ENCODE measurements around the gene MFAP1. TPM values are rescaled to one million over a fixed set of nuclear protein-coding genes. Genes with fewer than 3 reads are reported as not detected.
"Not testable (repeated sequence)": the region's sequence is repeated elsewhere in the genome, so short reads cannot be mapped to it uniquely, and the experiment has no call there.

The MFAP1 gene
- total RNA-seq, 2 donors from 2014 or later = 6.8 to 20.8 TPM

DNA sequence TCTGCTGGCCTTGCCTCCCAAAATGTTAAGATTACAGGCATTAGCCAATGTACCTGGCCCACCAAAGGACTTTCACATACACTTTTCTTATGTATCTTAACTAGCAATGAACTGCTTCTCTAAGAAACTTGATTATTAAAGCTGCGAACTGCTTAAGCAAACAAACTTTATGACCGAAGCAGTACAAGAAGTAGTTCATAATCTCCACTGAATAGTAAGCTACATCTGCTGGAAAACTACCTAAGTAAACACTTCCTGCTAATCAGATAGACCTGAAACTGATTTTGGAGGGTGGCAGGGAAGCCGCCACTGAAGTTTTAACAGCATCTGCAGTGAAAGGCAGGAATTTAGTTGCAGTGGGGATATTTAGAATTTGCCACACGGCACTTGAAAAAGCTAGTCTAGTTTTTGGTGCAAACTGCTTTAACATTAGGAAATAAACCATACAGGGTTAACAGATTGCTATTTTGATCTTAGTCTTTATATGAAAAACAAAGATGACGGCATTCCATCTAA lies 16.0 kb downstream of the MFAP1 start:
- TF ChIP-seq, protein P1, sequence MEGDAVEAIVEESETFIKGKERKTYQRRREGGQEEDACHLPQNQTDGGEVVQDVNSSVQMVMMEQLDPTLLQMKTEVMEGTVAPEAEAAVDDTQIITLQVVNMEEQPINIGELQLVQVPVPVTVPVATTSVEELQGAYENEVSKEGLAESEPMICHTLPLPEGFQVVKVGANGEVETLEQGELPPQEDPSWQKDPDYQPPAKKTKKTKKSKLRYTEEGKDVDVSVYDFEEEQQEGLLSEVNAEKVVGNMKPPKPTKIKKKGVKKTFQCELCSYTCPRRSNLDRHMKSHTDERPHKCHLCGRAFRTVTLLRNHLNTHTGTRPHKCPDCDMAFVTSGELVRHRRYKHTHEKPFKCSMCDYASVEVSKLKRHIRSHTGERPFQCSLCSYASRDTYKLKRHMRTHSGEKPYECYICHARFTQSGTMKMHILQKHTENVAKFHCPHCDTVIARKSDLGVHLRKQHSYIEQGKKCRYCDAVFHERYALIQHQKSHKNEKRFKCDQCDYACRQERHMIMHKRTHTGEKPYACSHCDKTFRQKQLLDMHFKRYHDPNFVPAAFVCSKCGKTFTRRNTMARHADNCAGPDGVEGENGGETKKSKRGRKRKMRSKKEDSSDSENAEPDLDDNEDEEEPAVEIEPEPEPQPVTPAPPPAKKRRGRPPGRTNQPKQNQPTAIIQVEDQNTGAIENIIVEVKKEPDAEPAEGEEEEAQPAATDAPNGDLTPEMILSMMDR (IDR thresholded peaks at IDR 0.05) = no peak
- ATAC-seq (ENCODE audit: insufficient number of reproducible peaks, low FRiP score, low read depth) (no peak), DNase-seq (ENCODE audit: low spot score) (no peak)
- no peak overlapping the region for H3K4me3 ChIP-seq
- no peak overlapping the region for H3K27ac ChIP-seq
- no peaks in the 10 kb centered on the region for H3K27me3 ChIP-seq (replicated peaks; ENCODE audit: insufficient read depth)
- no peaks in the 10 kb centered on the region for H3K4me1 ChIP-seq (ENCODE audit: control insufficient read depth in 1 of 2, low read depth in 2 of 2)
- peaks cover 63% of the 10 kb centered on the region for H3K36me3 ChIP-seq
- H3K9me3 ChIP-seq = no peaks in the 10 kb centered on the region

DNA sequence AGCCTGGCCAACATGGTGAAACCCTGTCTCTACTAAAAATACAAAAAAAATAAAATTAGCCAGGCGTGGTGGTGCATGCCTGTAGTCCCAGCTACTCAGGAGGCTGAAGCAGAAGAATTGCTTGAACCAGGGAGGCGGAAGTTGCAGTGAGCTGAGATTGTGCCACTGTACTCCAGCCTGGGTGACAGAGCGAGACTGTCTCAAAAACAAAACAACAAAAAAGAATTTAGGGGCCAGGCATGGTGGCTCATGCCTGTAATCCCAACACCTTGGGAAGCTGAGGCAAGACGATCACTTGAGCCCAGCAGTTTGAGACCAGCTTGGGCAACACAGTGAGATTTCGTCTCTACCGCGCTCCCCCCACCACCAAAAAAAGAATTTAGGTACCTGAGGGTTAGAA lies 21.8 kb downstream of the MFAP1 start:
- H3K27ac ChIP-seq; ATAC-seq (ENCODE audit: insufficient number of reproducible peaks, low FRiP score, low read depth): not testable (repeated sequence)

DNA sequence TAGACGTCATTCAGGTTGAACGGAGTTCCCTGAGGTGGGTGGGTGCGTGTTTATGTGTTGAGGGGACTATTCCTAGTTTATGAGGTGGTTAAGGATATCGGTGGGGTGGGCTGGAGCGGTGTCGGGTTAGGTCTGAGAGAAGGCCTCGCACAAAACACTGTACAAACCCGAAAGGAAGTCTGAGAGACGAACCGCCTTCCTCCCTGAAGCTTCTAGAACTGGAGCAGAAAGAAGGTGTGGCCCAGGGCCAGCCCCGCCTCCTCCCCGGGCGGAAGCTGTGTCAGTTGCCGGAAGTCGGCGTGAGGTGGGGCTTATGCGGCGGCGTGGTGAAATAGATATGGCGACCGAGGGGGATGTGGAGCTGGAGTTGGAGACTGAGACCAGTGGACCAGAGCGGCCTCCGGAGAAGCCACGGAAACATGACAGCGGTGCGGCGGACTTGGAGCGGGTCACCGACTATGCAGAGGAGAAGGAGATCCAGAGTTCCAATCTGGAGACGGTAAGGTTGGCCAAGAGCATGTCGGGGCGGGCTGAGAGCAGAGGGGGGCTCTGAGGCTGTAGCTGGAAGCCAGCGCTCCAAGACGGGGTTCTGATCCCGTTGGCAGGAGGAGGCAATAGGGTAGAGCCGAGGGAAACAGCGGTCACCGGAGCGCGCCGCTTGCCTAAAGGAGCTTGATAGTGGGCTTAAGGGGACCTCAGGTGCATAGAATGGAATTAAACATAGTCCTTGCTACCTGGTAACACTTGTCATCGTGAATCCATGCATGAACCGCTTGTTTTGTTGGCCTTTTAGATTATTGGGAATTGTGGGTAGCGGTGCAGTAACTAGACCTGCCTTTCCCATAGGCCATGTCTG lies 24.0 kb downstream of the MFAP1 start, which contains the start of gene HYPK:
Gene HYPK, plus strand, starts transcription at position 314 of the 856 bp plus-strand sequence. Its CDS starts 24 bp downstream, at position 338.
- peaks cover 5 to 38% of the 10 kb centered on the region in 2 donors for H3K4me1 ChIP-seq (ENCODE audit: control insufficient read depth in 1 of 2, low read depth in 2 of 2)
- no peaks in the 10 kb centered on the region for H3K27me3 ChIP-seq (replicated peaks; ENCODE audit: insufficient read depth)
- DNase-seq (ENCODE audit: low spot score) (peak; percentile 85), ATAC-seq (ENCODE audit: insufficient number of reproducible peaks, low FRiP score, low read depth) (peak; percentile 63)
- peaks cover 20% of the 10 kb centered on the region for H3K36me3 ChIP-seq
- peak within 1 kb of the TSS; percentile 82 to 93 for H3K27ac ChIP-seq
- TF ChIP-seq, protein P1 (IDR thresholded peaks at IDR 0.05) = no peak
- H3K9me3 ChIP-seq = no peaks in the 10 kb centered on the region
- H3K4me3 ChIP-seq = peak within 1 kb of the TSS; percentile 92

More for the DNA sequence above, 21.8 kb downstream of the MFAP1 start:
- not testable (repeated sequence) for H3K9me3 ChIP-seq; DNase-seq (ENCODE audit: low spot score); H3K4me3 ChIP-seq; H3K27me3 ChIP-seq (replicated peaks; ENCODE audit: insufficient read depth)
- peaks cover 5 to 23% of the 10 kb centered on the region in 2 donors for H3K4me1 ChIP-seq (ENCODE audit: control insufficient read depth in 1 of 2, low read depth in 2 of 2)
- H3K36me3 ChIP-seq = peaks cover 28% of the 10 kb centered on the region

DNA sequence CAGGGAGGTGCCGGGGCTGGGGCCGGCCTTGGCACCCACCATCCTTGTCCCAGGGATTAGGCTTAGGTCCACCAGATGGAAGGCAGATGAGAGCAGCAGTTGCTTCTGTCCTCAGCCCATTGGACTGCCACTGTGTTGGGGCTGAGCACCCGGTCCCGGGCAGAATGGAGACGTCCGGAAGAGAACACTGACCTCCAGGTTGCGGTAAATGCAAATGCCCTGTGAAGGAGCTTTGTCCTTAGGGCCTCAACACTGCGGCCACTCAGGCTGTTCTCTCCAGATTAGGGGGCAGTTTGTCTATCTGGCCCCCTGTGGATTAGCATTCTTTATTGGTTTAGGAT lies 24.6 kb downstream of the MFAP1 start, which contains the start of gene SERINC4:
Gene SERINC4, minus strand, starts transcription at position 276 of the 341 bp plus-strand sequence. Its CDS starts 234 bp downstream, at position 42.
- Histone ChIP-seq H3K4me3 (peak within 1 kb of the TSS; percentile 92), H3K36me3 (peaks cover 22% of the 10 kb centered on the region), H3K9me3 (no peaks in the 10 kb centered on the region), H3K27me3 (replicated peaks; ENCODE audit: insufficient read depth) (no peaks in the 10 kb centered on the region), H3K27ac (peak within 1 kb of the TSS; percentile 82 to 93), H3K4me1 (ENCODE audit: control insufficient read depth in 1 of 2, low read depth in 2 of 2) (peaks cover 10 to 44% of the 10 kb centered on the region in 2 donors)
- DNase-seq (ENCODE audit: low spot score) (no peak), ATAC-seq (ENCODE audit: insufficient number of reproducible peaks, low FRiP score, low read depth) (no peak)
- TF ChIP-seq, protein P1 (IDR thresholded peaks at IDR 0.05) = no peak

DNA sequence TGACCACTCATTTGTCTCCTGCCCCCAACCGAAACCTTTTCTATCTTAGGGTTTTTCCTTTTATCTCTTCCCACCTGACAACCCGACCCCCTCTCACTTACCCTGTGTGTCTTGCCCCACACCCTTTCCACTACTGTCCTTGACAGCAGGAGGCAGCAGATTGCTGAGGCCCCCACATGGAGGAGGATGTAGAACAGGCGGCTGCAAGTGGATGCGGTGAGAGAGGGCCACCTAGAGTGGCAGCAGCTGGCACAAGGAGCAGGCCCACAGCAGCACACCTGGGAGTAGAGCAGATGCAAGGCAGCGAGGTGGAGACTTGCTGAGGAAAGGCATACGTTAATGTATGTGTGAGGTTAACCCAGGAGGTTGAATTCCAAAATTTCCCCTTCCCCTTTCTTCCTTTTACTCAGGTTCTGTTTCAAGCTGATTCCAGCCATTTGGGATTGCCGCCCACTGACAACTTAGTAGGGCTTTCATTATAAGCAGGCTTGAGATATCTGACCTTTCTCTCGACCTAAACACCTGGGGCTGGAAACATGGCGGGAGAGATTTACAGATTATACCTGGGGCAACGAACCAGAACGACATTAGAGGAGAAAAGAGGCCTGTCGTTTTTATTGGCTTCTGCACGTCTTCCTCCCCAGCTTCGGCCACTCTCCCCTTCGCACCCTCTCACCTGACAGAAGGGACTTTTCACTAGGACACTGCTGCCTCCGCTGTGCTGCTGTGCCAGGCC lies 25.1 kb downstream of the MFAP1 start:
- ATAC-seq (ENCODE audit: insufficient number of reproducible peaks, low FRiP score, low read depth) (no peak), DNase-seq (ENCODE audit: low spot score) (no peak)
- Histone ChIP-seq H3K36me3 (peaks cover 19% of the 10 kb centered on the region), H3K4me3 (no peak overlapping the region), H3K9me3 (no peaks in the 10 kb centered on the region), H3K27ac (peak overlapping the region; percentile 82 to 93), H3K27me3 (replicated peaks; ENCODE audit: insufficient read depth) (no peaks in the 10 kb centered on the region), H3K4me1 (ENCODE audit: control insufficient read depth in 1 of 2, low read depth in 2 of 2) (peaks cover 11 to 49% of the 10 kb centered on the region in 2 donors)
- TF ChIP-seq, protein P1 (IDR thresholded peaks at IDR 0.05) = no peak

Data from thoracic aorta (tissue), 2 donors.